Fibroblast of the conjunctiva (primary cell): ENCODE measurements around the gene KCNT1.

Source experiments
- DNase-seq: peaks from one replicate; pipeline ENCODE4 v3.0.0-alpha.2; 2010; ENCODE audit warnings: low read depth

The KCNT1 gene

DNA sequence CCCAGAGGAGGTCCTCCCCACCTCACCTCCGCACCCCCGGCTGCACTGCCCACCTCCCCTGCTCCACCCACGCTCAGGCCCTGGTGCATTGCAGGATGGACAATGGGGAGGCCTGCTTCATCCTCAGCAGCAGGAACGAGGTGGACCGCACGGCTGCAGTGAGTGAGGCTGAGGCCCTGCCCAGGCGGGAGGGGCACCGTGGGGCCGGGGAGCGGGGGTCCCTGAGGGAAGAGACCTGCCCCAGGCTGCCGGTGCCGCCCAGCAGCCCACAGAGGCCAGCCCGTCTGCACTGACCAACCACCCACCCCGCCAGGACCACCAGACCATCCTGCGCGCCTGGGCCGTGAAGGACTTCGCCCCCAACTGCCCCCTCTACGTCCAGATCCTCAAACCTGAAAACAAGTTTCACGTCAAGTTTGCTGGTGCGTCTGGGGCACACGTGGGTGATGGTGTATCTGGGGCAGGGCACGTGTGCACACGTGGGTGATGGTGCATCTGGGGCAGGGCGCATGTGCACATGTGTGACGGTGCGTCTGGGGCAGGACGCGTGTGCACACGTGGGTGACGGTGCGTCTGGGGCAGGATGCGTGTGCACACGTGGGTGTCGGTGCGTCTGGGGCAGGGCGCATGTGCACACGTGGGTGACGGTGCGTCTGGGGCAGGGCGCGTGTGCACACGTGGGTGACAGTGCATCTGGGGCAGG, 66.7 kb downstream of the KCNT1 start:
- DNase-seq: no peak

DNA sequence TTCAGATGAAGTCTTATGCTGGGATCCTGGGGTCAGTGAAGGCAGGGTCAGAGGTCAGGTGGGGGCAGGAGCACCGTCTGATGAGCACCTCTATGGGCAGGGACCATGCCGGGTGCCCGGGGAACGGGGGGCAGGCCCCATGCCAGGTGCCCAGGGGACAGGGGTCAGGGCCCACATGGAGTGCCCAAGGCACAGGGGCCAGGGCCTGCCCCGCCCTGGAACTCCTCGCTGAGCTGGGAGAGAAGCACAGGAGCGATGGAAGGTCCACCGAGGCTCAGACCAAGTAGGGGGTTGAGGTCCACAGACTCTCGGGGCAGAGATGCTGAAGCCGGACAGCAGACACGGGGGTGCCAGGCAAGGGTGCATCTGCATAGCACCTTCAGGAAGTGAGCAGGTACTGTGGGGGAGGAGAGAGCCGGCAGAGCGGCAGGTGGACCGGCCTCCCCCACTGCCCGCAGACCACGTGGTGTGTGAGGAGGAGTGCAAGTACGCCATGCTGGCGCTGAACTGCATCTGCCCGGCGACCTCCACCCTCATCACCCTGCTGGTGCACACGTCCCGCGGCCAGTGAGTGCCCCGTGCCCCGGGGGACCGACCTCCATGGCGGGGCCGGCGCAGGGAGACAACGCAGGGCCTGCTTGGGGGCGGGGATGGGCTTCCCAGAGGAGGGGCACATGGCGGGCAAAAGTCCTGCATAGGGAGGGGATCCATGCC, 67.7 kb downstream of the KCNT1 start:
- DNase-seq: no peak

DNA sequence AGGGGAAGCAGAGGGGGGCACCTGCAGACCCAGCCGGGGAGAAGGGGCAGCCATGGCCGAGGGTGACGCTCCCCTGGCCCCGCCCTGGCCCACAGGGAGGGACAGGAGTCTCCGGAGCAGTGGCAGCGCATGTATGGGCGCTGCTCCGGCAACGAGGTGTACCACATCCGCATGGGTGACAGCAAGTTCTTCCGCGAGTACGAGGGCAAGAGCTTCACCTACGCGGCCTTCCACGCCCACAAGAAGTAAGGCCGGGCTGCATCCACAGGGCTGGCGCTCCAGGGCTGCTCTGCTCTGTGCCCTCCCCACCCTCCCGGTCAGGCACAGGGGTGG, 68.2 kb downstream of the KCNT1 start:
- DNase-seq: no peak

DNA sequence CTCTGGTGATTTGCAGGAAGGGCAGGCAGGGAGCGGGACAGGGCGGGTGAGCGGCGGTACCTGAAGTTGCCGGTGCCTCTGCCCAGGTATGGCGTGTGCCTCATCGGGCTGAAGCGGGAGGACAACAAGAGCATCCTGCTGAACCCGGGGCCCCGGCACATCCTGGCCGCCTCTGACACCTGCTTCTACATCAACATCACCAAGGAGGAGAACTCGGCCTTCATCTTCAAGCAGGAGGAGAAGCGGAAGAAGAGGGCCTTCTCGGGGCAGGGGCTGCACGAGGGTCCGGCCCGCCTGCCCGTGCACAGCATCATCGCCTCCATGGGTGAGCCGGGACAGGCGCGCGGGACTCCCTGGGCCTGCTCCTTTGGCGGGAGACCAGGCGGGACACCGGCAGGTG, 68.8 kb downstream of the KCNT1 start:
- no peak for DNase-seq

DNA sequence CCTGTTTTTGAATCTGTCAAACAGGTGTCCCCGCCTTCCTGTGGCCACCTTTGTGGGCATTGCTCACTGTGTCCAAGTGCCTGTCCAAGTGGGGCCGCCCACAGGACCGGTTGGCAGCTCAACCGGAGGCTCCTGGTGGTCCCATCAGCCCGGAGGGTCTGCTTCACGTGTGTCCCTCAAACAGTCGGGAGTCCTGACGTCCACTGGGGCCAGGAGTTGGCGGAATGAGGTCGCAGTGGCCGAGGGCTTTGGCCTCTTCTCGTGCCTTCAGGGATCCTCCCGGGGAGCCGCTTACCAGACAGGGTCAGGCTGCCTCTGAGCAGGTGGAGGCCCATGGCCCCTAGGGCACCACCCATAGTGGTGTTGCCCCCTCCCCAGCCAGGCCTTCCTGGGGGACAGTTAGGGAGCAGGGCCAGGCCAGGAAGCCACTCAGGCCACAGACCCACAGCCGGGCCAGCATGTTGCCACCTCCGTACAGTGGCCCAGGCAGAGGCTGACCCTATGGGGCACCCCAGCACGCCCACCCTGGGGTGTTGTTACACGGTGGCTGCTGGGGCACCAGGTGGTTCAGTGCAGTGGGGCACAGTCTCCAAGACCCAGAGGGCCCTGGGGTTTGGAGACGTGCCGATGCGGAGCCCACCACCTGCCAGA, 69.5 kb downstream of the KCNT1 start:
- no peak for DNase-seq

DNA sequence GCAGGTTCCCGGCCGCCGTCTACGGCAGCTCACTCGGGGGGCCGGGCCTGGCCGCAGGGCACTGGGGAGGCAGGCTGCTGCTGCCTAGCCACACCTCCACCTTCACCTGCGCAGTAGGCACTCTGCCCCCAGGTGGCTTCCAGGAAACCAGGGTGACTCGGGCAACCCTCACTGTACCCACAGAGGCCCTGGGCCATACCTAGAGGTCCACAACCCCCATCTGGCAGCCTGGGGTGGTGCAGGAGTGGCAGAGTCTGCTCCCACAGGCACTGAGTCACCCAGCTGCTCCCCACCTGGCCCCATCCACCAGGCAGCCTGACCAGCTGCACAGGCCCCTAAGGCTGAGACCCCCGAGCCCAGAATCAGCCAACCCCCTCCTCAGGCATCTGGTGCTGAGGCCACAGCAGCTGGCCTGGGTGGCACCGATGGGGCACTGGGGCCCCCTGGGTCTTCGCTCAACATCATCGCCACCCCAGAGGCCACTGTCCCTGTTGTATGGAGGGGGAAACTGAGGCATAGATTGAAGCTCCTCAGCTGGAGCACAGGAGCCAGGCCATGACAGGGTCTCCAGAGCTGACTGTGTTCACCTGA, 70.2 kb downstream of the KCNT1 start:
- DNase-seq: no peak

DNA sequence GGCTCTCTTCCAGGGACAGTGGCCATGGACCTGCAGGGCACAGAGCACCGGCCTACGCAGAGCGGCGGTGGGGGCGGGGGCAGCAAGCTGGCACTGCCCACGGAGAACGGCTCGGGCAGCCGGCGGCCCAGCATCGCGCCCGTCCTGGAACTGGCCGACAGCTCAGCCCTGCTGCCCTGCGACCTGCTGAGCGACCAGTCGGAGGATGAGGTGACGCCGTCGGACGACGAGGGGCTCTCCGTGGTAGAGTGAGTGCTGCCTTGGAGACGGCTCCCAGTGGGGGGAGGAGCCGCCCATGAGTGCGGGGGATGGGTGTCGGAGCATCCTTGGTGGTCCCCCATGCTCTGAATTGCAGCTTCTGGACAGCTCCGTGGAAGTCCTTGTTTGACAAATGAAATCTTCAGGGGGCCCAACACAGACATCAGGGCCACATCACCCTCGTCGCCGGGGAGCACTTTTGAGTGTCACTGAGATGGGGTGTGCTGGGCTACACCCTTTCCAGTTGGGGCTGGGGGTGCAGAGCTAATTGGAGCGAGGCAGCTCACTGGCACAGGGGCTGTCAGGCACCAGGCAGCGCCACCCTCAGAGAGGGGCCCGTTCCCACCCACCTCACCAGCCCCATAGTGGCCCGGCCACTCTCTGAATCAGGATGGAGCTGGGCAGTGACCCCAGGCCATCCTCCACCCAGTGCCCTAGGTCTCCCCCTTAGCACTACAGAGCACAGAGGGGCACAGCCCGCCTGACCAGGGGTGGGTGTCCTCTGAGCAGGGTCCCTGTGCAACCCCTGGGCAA, 70.9 kb downstream of the KCNT1 start:
- no peak for DNase-seq

DNA sequence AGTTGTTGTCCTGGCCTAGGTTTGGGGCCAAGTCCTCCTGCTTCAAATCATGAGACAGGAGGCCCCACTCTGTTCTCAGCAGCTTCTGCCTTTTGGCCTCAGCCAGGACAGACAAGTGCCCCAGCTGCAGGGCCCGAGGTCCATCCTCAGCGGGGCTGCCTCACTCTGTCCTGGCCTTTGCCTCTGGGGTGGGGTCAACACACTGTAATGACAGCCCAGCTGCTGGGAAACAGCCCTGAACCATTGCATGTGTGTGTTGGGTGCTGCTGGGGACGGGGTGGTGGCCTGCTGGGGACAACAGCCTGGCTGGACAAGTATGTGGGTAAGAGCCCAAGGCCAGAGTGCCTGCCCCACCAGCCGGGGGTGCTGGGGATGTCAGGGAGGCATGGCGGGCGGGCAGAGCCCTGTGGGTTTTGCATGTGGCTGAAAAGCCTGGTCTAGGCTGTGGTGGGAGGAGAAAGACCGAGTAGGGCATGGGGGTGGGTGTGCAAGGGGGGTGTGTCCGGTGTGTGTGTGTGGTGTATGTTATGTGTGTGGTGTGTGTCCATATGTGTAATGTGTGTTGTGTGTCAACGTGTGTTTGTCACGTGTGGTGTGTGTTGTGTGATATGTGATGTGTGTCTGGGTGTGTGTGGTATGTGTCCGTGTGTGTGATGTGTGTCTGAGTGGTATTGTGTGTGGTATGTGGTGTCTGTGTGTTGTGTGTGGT, 71.7 kb downstream of the KCNT1 start:
- no peak for DNase-seq

DNA sequence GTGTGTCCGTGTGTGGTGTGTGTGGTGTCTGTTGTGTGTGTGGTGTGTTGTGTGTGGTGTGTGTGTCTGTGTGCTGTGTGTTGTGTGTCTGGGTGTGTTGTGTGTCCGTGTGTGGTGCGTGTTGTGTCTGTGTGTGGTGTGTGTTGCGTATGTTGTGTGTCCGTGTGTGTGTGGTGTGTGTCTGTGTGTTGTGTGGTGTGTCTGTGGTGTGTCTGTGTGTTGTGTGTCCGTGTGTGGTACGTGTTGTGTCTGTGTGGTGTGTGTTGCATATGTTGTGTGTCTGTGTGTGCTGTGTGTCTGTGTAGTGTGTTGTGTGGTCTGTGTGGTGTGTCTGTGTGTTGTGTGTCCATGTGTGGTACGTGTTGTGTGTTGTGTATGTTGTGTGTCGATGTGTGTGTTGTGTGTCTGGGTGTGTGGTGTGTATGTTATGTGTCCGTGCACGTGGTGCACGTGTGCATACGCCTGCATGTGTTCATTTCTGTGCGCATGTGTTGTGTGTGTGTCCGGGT, 72.3 kb downstream of the KCNT1 start:
- DNase-seq: no peak

DNA sequence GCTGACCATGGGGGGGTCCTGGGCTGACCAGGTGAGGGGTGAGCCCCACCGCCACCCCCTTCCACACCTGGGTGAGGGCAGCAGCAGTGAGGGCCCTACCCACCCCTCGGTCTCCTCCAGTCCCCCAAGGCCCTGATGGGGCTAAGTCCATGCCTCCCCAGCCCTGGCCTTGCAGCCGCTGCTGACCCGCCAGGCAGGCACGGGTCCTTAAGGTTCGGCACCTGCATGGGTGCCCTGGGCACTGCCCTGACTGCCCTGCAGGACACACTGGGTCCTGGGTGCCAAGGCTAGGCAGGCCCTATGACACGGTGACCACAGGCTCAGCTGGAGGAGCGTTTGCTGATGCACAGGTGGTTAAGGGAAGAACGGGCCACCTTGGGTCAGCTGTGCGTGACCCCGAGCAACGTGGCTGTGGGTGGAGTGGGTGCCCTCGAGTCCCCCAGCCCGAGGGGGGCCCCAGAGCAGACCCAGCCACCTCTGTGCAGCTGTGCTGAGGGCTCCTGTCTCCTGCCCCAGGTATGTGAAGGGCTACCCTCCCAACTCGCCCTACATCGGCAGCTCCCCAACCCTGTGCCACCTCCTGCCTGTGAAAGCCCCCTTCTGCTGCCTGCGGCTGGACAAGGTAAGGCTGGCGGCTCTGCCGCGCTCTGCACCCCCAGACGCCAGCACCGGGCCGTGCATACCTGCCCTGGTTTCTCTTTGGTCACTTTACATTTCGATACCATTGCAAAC, 73.0 kb downstream of the KCNT1 start:
- no peak for DNase-seq

DNA sequence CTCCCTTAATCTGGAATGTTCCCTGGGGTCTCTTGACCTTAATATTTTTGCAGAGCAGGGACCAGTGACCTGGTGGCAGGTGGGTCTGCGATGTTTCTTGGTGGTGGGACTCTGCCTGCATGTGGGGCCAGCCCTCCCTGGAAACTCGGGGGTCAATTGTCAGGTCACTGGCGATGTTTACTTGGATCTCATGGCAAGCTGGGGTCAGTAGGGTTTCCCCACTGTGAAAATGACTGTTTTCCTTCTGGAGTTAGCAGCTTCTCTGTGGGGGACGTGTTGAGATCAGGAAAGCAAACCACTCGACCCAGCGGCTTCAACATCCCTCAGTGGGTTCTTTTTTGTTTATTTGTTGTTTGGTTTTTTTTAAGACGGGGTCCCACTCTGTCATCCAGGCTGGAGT, 73.9 kb downstream of the KCNT1 start:
- no peak for DNase-seq

DNA sequence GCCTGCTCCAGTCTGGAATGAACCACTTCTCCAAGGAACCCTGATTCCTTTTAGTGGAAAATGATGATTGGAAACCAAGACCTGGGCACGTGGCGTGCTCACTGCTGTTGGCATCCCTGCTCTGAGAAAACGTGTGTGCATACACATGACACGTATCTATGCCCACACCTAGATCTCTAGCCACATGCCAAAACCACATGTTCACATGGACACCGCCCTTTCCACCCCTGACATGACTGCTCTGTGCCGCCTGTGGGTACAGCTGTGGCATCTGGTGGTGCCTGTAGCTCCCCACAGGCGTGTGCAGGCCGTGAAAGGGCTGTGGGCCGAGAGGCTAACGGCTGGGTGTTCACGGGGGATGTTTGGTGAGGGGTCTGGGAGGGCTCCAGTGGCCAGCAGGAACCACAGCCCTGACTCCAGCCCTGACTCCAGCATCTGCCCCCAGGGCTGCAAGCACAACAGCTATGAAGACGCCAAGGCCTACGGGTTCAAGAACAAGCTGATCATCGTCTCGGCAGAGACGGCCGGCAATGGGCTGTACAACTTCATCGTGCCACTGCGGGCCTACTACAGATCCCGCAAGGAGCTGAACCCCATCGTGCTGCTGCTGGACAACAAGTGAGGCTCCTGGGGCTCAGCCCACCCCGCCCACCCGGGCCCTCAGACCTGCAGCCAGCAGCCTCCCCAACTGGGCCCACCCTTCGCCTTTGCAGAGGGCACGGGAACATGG, 75.1 kb downstream of the KCNT1 start:
- no peak for DNase-seq

DNA sequence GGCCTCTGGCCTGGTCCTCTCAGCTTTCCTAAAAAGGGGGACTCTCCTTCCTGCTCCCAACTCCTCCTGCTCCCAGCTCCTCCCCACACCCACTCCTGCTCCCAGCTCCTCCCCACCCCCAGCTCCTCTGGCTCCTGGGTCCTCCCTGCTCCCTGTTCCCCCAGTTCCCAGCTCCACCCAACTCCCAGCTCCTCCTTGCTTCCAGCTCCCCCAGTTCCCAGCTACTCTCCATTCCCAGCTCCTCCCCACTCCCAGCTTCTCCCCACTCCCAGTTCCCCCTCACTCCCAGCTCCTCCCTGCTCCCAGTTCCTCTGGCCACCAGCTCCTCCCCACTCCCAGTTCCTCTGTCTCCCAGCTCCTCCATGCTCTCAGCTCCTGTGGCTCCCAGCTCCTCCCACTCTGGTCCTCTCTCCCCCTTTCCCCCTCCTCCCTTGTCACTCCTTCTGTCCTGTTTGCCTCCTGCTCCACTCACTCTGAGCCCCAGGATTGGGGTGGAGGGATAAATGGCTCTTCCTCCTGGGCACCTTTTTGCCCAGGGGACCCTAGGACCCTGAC, 75.7 kb downstream of the KCNT1 start:
- DNase-seq: no peak

DNA sequence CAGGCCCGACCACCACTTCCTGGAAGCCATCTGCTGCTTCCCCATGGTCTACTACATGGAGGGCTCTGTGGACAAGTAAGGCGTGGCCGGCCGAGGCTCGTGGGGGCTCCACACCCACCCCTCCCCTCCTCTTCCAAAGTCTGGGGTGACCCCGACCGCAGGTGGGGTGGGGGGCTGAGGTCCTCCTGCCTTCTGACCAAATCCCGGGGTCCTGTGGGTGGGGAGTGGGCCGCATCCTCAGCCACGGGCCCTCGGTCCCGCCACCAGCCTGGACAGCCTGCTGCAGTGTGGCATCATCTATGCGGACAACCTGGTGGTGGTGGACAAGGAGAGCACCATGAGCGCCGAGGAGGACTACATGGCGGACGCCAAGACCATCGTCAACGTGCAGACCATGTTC, 76.4 kb downstream of the KCNT1 start:
- DNase-seq: no peak

DNA sequence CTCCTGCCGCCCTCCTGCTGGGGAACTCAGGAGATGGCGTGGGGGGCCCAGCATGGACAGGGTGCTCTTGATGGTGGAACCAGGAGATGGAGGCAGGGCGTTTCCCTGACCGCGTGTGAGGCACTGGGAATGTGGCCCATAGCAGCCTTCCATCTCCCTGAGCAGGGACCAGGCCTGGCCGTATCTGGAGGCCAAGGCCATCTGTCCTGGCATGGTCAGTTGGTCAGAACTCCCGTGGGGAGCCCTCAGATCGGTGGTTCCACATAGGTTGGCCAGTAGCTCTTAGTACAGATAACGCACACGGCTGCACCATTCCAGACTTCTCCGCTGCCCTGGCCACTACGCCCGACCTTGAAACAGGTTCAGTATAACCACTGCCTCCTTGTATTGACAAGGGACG, 77.6 kb downstream of the KCNT1 start:
- no peak for DNase-seq

DNA sequence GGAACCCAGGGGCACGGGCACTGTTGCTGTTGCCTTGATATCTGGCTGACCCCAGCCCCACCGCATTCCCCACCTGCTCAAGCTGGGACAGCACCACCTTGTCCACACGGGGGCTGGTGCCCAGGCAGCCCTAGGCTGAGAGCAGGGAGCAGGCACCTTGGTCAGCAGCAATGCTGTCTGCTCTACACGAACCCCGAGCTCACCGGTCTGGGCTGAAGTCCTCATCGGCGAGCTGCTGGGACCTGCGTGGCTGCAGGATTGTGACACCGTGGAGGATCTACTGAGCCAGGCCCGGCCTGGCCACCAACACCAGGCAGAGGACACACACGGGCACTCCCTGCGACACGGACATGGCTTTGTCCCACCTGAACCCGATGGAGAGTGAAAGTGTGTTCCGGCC, 78.1 kb downstream of the KCNT1 start:
- DNase-seq: no peak

DNA sequence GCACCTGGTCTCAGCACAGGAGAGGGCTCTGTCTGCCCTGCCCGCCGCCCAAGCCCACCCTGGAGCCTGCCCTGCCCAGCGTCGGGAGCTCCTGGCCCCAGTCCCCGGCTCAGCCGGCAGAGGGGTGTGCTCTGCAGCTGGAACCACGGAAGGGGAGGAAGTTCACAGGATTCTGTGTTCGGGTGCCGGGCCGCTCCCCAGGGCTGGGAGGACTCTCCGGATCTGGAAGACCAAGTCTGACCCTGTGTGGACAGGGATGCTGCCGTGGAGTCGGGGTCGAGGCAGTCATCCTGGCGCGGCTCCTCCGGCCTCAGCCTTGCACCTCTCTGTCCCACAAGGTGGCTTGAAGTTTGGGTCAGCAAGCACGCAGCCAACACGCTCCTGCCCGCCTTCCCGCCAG, 78.6 kb downstream of the KCNT1 start:
- DNase-seq: no peak

DNA sequence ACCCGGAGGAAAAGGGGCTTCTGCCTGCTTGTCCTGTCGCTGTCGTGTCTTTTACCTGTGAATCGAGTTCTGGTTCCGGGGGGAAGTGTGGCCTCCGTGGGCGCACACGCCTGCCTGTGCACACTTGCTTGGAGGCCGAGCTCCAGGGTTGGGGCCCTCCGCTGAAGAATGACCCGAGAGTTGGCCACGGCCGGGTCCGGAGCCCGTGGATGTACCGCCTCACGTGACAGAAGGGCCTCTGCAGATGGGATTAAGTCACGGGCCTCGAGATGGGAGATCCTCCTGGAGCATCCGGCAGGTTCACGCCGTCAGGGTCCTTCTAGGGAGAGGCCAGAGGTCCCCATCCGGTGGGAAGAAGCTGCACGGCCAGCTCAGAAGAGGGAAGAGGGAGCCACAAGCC, 81.0 kb downstream of the KCNT1 start:
- no peak for DNase-seq

DNA sequence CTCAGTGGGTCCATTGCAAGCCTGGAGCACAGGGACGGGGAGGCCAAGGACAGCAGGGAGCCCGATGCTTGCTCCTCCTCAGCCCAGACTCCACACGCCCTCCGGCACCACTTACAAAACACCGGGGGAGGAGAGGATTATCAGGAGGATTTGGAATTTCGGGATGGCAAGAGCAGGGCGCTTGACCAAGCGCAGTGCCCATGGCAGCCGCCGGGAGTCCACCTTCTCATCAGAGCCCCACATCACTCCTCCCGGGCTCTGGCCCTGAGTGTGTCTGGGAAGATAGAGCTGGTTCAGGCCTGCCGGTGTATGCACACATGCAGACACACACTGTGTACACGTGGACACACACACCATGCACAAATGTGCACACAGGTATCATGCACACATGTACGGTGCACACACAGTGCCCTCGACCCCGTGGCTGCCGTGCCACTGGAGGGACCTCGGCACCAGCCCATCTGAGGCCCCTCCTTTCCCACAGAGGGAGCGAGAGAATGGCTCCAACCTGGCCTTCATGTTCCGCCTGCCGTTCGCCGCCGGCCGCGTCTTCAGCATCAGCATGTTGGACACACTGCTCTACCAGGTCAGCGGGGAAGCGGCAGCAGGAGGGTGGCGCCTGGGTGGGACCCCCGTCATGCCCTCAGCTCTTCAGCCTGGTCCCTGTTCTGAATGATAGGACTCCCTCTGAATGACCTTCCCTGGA, 81.7 kb downstream of the KCNT1 start:
- no peak for DNase-seq
